Measurements from ENCODE around the gene ERC2. TPM values are rescaled to one million over a fixed set of nuclear protein-coding genes. Genes with fewer than 3 reads are reported as not detected.

Gene ERC2
- total RNA-seq, 2 experiments from 2014 or later: not detected

GRCh38 chr3:55524565-55525244 lies 943.6 kb downstream of the ERC2 start:
- BruUV-seq (replicated peaks): no TSS peak
- no peaks in the 10 kb centered on the region for H3K79me2 ChIP-seq (ENCODE audit: insufficient read depth, low read depth, low read length)
- no peak overlapping the region for H2AFZ ChIP-seq (ENCODE audit: low read length)
- TF ChIP-seq CTCF (conservative IDR thresholded peaks at IDR 0.05; ENCODE audit: low read length) (no peak), EZH2phosphoT487 (IDR thresholded peaks at IDR 0.05; ENCODE audit: borderline replicate concordance, low read depth, low read length) (no peak)
- no peak overlapping the region for H3K27ac ChIP-seq (ENCODE audit: low read depth, low read length, poor library complexity, severe bottlenecking)
- no peak overlapping the region for H3K4me3 ChIP-seq (ENCODE audit: low read depth, low read length, poor library complexity, severe bottlenecking)
- no peak overlapping the region for H3K4me2 ChIP-seq (ENCODE audit: low read length)
- no peak for DNase-seq (ENCODE audit: low spot score)
- no peaks in the 10 kb centered on the region for H3K9me3 ChIP-seq (ENCODE audit: low read length)
- peaks cover 22% of the 10 kb centered on the region for H3K4me1 ChIP-seq (ENCODE audit: insufficient read depth, low read length, poor library complexity, severe bottlenecking)
- ChIA-PET CTCF (ENCODE audit: unreplicated experiment) (no interaction called here), POLR2A (interaction anchor here (0.6 to 0.7 kb wide), 4 partner anchors 16 to 1708 kb away, joined by 3 to 6 read pairs (median 4); no protein-coding TSS in a partner anchor)
- no peaks in the 10 kb centered on the region for H3K9me2 ChIP-seq (ENCODE audit: insufficient read depth, low read length)
- H3K36me3 ChIP-seq (ENCODE audit: insufficient read depth, low read length): no peaks in the 10 kb centered on the region
- no peaks in the 10 kb centered on the region for H4K20me1 ChIP-seq (ENCODE audit: insufficient read depth, low read length)
- intact Hi-C loops (cut with micrococcal nuclease; ENCODE audit: unreplicated experiment): no loop called here

GRCh38 chr3:55523471-55523870 lies 944.8 kb downstream of the ERC2 start:
- POLR2A ChIA-PET: no interaction called here
- intact Hi-C loops (cut with micrococcal nuclease; ENCODE audit: unreplicated experiment): no loop called here
- Histone ChIP-seq H3K4me1 (ENCODE audit: insufficient read depth, low read length, poor library complexity, severe bottlenecking) (peaks cover 22% of the 10 kb centered on the region), H3K79me2 (ENCODE audit: insufficient read depth, low read depth, low read length) (no peaks in the 10 kb centered on the region), H3K27ac (ENCODE audit: low read depth, low read length, poor library complexity, severe bottlenecking) (no peak overlapping the region), H3K4me2 (ENCODE audit: low read length) (no peak overlapping the region), H3K4me3 (ENCODE audit: low read depth, low read length, poor library complexity, severe bottlenecking) (no peak overlapping the region), H4K20me1 (ENCODE audit: insufficient read depth, low read length) (no peaks in the 10 kb centered on the region), H3K9me3 (ENCODE audit: low read length) (no peaks in the 10 kb centered on the region), H3K36me3 (ENCODE audit: insufficient read depth, low read length) (no peaks in the 10 kb centered on the region), H2AFZ (ENCODE audit: low read length) (no peak overlapping the region), H3K9me2 (ENCODE audit: insufficient read depth, low read length) (no peaks in the 10 kb centered on the region)
- TF ChIP-seq CTCF (conservative IDR thresholded peaks at IDR 0.05; ENCODE audit: low read length) (no peak), EZH2phosphoT487 (IDR thresholded peaks at IDR 0.05; ENCODE audit: borderline replicate concordance, low read depth, low read length) (no peak)
- no TSS peak for BruUV-seq (replicated peaks)
- CTCF ChIA-PET (ENCODE audit: unreplicated experiment): no interaction called here
- DNase-seq (ENCODE audit: low spot score): no peak

- Histone ChIP-seq H3K9me3 (ENCODE audit: low read length) (no peaks in the 10 kb centered on the region), H3K4me3 (ENCODE audit: low read depth, low read length, poor library complexity, severe bottlenecking) (peak overlapping the region; percentile 13), H3K27ac (ENCODE audit: low read depth, low read length, poor library complexity, severe bottlenecking) (peak overlapping the region; percentile 57), H4K20me1 (ENCODE audit: insufficient read depth, low read length) (no peaks in the 10 kb centered on the region), H2AFZ (ENCODE audit: low read length) (peak overlapping the region; percentile 92), H3K36me3 (ENCODE audit: insufficient read depth, low read length) (no peaks in the 10 kb centered on the region), H3K9me2 (ENCODE audit: insufficient read depth, low read length) (no peaks in the 10 kb centered on the region), H3K4me1 (ENCODE audit: insufficient read depth, low read length, poor library complexity, severe bottlenecking) (peaks cover 22% of the 10 kb centered on the region), H3K4me2 (ENCODE audit: low read length) (peak overlapping the region; percentile 52), H3K79me2 (ENCODE audit: insufficient read depth, low read depth, low read length) (no peaks in the 10 kb centered on the region)
- POLR2A ChIA-PET: interaction anchor here (0.6 kb wide), 1 partner anchor 33 kb away, joined by 3 read pairs; no protein-coding TSS in a partner anchor
- intact Hi-C loops (cut with micrococcal nuclease; ENCODE audit: unreplicated experiment): no loop called here
- no TSS peak for BruUV-seq (replicated peaks)
- CTCF ChIA-PET (ENCODE audit: unreplicated experiment): no interaction called here
- peak; percentile 81 for DNase-seq (ENCODE audit: low spot score)
- TF ChIP-seq EZH2phosphoT487 (IDR thresholded peaks at IDR 0.05; ENCODE audit: borderline replicate concordance, low read depth, low read length) (no peak), CTCF (conservative IDR thresholded peaks at IDR 0.05; ENCODE audit: low read length) (no peak)
Observed at GRCh38 chr3:55521738-55522421, 946.4 kb downstream of the ERC2 start.

Data from OCI-LY7 (cell line).